ENCODE results near the gene ALCAM.

- no peak for TF ChIP-seq CTCF (conservative IDR thresholded peaks at IDR 0.05 in 1 of 2, IDR thresholded peaks at IDR 0.05 in 1 of 2; ENCODE audit: extremely low read depth in 1 of 2, insufficient read depth in 1 of 2, low read depth in 1 of 2, low read length in 2 of 2)
- TF ChIP-seq EZH2 (IDR thresholded peaks at IDR 0.05; ENCODE audit: borderline replicate concordance, low read length): no peak
Observed at GRCh38 chr3:105424412-105425152, 57.9 kb downstream of the ALCAM start.
